ENCODE data around the gene APRT. TPM values are rescaled to one million over a fixed set of nuclear protein-coding genes. Genes with fewer than 3 reads are reported as not detected.

APRT gene
- total RNA-seq, 1 donor from 2014 or later, result 39.2 TPM

- no peak overlapping the region for H3K27ac ChIP-seq (replicated peaks)
- intact Hi-C loops (cut with micrococcal nuclease), result no loop called here
- TF ChIP-seq CTCF (IDR thresholded peaks at IDR 0.05; ENCODE audit: borderline replicate concordance), result no peak
- no peaks in the 10 kb centered on the region for H3K4me1 ChIP-seq
- no peaks in the 10 kb centered on the region for H3K27me3 ChIP-seq (ENCODE audit: low read depth)
- H3K9me3 ChIP-seq (replicated peaks), result no peaks in the 10 kb centered on the region
- peaks cover 33% of the 10 kb centered on the region for H3K36me3 ChIP-seq
- DNase-seq, result no peak
- no peak overlapping the region for H3K4me3 ChIP-seq
Measured at GRCh38 chr16:88846088-88846487, 34.4 kb upstream of the APRT start.

- H3K27ac ChIP-seq (replicated peaks), result no peak overlapping the region
- H3K4me1 ChIP-seq, result no peaks in the 10 kb centered on the region
- no peak for TF ChIP-seq CTCF (IDR thresholded peaks at IDR 0.05; ENCODE audit: borderline replicate concordance)
- intact Hi-C loops (cut with micrococcal nuclease), result no loop called here
- DNase-seq, result no peak
- H3K36me3 ChIP-seq, result peaks cover 35% of the 10 kb centered on the region
- H3K4me3 ChIP-seq, result no peak overlapping the region
- no peaks in the 10 kb centered on the region for H3K27me3 ChIP-seq (ENCODE audit: low read depth)
- no peaks in the 10 kb centered on the region for H3K9me3 ChIP-seq (replicated peaks)
Measured at GRCh38 chr16:88844419-88845036, 32.8 kb upstream of the APRT start.

- no peaks in the 10 kb centered on the region for H3K4me1 ChIP-seq
- TF ChIP-seq CTCF (IDR thresholded peaks at IDR 0.05; ENCODE audit: borderline replicate concordance), result no peak
- no peak overlapping the region for H3K4me3 ChIP-seq
- no peak overlapping the region for H3K27ac ChIP-seq (replicated peaks)
- H3K36me3 ChIP-seq, result peaks cover 44% of the 10 kb centered on the region
- DNase-seq, result no peak
- H3K9me3 ChIP-seq (replicated peaks), result no peaks in the 10 kb centered on the region
- intact Hi-C loops (cut with micrococcal nuclease), result no loop called here
- no peaks in the 10 kb centered on the region for H3K27me3 ChIP-seq (ENCODE audit: low read depth)
Measured at GRCh38 chr16:88843256-88843655, 31.5 kb upstream of the APRT start.

- Histone ChIP-seq H3K4me3 (no peak overlapping the region), H3K36me3 (peaks cover 44% of the 10 kb centered on the region), H3K27ac (replicated peaks) (no peak overlapping the region), H3K4me1 (no peaks in the 10 kb centered on the region), H3K9me3 (replicated peaks) (no peaks in the 10 kb centered on the region), H3K27me3 (ENCODE audit: low read depth) (no peaks in the 10 kb centered on the region)
- no peak for TF ChIP-seq CTCF (IDR thresholded peaks at IDR 0.05; ENCODE audit: borderline replicate concordance)
- DNase-seq, result no peak
- intact Hi-C loops (cut with micrococcal nuclease), result no loop called here
Measured at GRCh38 chr16:88842806-88843205, 31.1 kb upstream of the APRT start.

GRCh38 chr16:88842308-88842756 lies 30.6 kb upstream of the APRT start:
- TF ChIP-seq CTCF (IDR thresholded peaks at IDR 0.05; ENCODE audit: borderline replicate concordance), result no peak
- DNase-seq, result no peak
- Histone ChIP-seq H3K27ac (replicated peaks) (no peak overlapping the region), H3K9me3 (replicated peaks) (no peaks in the 10 kb centered on the region), H3K4me3 (no peak overlapping the region), H3K27me3 (ENCODE audit: low read depth) (no peaks in the 10 kb centered on the region), H3K36me3 (peaks cover 42% of the 10 kb centered on the region), H3K4me1 (no peaks in the 10 kb centered on the region)
- intact Hi-C loops (cut with micrococcal nuclease), result no loop called here

All from left ventricle myocardium inferior (tissue), 1 donor.